ENCODE results near the gene TFR2.

DNA sequence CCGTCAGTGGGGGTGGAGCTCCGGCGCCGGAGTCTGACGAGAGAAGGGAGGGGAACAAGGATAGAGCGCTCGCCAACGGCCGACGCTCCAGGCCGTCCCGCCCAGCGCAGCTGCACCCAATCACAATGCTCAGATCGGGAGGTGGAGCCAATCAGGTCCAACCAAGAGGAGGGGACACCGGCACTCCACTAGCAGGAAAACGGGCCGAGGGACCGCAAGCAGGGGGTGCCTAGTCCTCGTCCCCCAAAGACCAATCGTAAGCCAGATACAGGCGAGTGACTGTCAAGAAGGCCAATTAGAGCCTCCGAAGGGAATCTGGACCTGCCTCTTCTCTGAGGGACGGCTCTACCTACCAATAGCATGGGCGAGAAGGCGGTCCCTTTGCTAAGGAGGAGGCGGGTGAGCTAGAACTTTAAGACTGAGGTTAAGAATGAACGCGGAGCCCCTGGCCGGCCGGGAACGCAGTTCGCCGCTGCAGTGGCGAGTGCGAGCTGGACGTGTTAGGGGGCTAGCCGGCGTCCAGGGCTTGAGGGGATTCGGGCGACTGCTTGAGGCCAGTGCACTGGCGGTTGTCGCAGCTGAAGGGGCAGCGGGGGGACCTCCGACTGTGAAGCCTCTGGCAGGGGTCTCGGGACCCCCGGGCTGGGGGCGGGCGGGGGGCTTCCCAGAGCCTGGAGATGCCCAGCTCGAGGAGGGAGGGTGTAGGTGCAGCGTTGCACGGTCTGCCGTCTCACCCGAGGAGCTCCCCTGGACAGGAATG lies 54.9 kb downstream of the TFR2 start, which contains the start of gene FBXO24:
- TF ChIP-seq POLR2A (IDR thresholded peaks at IDR 0.05; ENCODE audit: low read depth, low read length) (no peak), RAD21 (IDR thresholded peaks at IDR 0.05; ENCODE audit: low read length) (no peak), MAFK (IDR thresholded peaks at IDR 0.05; ENCODE audit: low read depth, low read length) (no peak), FOS (IDR thresholded peaks at IDR 0.05; ENCODE audit: low read depth, low read length) (peak; percentile 89; the same call in 1 of the 2 replicates), RFX5 (IDR thresholded peaks at IDR 0.05; ENCODE audit: low read depth, low read length) (peak; percentile 60), RCOR1 (IDR thresholded peaks at IDR 0.05; ENCODE audit: insufficient replicate concordance, low read length) (no peak), USF2 (IDR thresholded peaks at IDR 0.05; ENCODE audit: low read depth, low read length) (no peak), MAZ (IDR thresholded peaks at IDR 0.05; ENCODE audit: borderline replicate concordance, low read depth, low read length) (peak; percentile 83; the same call in 1 of the 2 replicates), MXI1 (IDR thresholded peaks at IDR 0.05; ENCODE audit: borderline replicate concordance, low read depth, low read length) (no peak)
- TF ChIP-seq, protein P1, sequence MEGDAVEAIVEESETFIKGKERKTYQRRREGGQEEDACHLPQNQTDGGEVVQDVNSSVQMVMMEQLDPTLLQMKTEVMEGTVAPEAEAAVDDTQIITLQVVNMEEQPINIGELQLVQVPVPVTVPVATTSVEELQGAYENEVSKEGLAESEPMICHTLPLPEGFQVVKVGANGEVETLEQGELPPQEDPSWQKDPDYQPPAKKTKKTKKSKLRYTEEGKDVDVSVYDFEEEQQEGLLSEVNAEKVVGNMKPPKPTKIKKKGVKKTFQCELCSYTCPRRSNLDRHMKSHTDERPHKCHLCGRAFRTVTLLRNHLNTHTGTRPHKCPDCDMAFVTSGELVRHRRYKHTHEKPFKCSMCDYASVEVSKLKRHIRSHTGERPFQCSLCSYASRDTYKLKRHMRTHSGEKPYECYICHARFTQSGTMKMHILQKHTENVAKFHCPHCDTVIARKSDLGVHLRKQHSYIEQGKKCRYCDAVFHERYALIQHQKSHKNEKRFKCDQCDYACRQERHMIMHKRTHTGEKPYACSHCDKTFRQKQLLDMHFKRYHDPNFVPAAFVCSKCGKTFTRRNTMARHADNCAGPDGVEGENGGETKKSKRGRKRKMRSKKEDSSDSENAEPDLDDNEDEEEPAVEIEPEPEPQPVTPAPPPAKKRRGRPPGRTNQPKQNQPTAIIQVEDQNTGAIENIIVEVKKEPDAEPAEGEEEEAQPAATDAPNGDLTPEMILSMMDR (conservative IDR thresholded peaks at IDR 0.05; ENCODE audit: low read depth, low read length) = 0 out of 2 replicates have a peak, but pooled peaks have one; percentile 7

All from IMR-90 (cell line).